Measurements from ENCODE around the gene PXK. TPM values are rescaled to one million over a fixed set of nuclear protein-coding genes. Genes with fewer than 3 reads are reported as not detected.
A peak's percentile ranks its signal among the peaks of the same experiment; 100 is the strongest.
"Not testable (repeated sequence)": the region's sequence is repeated elsewhere in the genome, so short reads cannot be mapped to it uniquely, and the experiment has no call there.

Gene PXK
- total and polyA plus RNA-seq, 4 donors: 6.8 to 32.6 (median 16.4) TPM

DNA sequence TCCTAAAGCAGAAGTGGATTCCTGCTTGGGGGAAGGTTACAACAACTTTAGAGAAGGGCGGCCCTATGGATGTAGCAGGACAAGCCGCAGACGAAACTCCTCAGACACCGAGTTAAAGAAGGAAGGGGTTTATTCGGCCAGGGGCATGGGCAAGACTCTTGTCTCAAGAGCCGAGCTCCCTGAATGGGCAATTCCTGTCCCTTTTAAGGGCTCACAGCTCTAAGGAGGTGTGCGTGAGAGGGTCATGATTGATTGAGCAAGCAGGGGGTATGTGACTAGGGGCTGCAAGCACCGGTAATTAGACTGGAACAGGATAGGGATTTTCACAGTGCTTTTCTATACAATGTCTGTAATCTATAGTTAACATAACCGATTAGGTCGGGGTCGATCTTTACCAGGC, 101.8 kb downstream of the PXK start:
- no peaks in the 10 kb centered on the region for H3K4me1 ChIP-seq (ENCODE audit: control insufficient read depth in 1 of 2, insufficient read depth in 2 of 2, low read length in 2 of 2)
- DNase-seq (no peak), ATAC-seq (ENCODE audit: low FRiP score) (no peak)
- H3K27ac ChIP-seq (ENCODE audit: low read depth in 1 of 2, low read length in 2 of 2): peak overlapping the region in 1 of 2 donors; percentile 56
- H3K27me3 ChIP-seq (ENCODE audit: control insufficient read depth in 1 of 2, insufficient read depth in 2 of 2, low read length in 1 of 2): no peaks in the 10 kb centered on the region
- H3K4me3 ChIP-seq (ENCODE audit: low read length in 2 of 2): no peak overlapping the region
- intact Hi-C loops (cut with DNase I): loop anchor here (5.0 to 10.0 kb wide), 2 partner anchors 58 to 100 kb away; partner anchors contain the start of genes KCTD6 (in 2 of the 2) and ACOX2 (in 1 of the 2)
- no peaks in the 10 kb centered on the region for H3K9me3 ChIP-seq (ENCODE audit: control insufficient read depth, low read length)
- 86 to 91% methylated on average over 11 of the region's 11 CpGs for WGBS, 2 donors
- H3K36me3 ChIP-seq (ENCODE audit: control insufficient read depth in 1 of 2, insufficient read depth in 2 of 2, low read length in 1 of 2): peaks cover 3% of the 10 kb centered on the region in 2 donors

DNA sequence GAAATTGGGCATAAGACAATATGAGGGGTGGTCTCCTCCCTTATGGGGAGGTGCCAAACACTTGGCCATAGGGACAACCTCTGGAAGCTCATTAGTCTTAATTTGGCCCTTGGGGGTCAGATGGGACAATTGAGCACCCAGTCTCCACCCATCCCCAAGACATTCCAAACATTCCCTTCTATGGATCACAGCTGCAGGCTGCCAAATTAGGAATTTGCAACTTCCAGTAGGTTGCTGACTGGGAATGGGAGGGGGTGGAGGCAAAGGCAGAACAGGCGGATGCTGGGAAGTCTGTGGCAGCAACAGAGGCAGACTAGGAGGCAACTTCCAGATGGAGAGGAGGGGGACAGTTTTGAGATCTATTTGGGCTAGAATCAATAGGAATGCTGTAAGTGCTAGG, 102.3 kb downstream of the PXK start:
- no peak for ATAC-seq (ENCODE audit: low FRiP score)
- Histone ChIP-seq H3K27me3 (ENCODE audit: control insufficient read depth in 1 of 2, insufficient read depth in 2 of 2, low read length in 1 of 2) (no peaks in the 10 kb centered on the region), H3K4me1 (ENCODE audit: control insufficient read depth in 1 of 2, insufficient read depth in 2 of 2, low read length in 2 of 2) (no peaks in the 10 kb centered on the region), H3K27ac (ENCODE audit: low read depth in 1 of 2, low read length in 2 of 2) (no peak overlapping the region), H3K36me3 (ENCODE audit: control insufficient read depth in 1 of 2, insufficient read depth in 2 of 2, low read length in 1 of 2) (peaks cover 0 to 3% of the 10 kb centered on the region in 2 donors), H3K9me3 (ENCODE audit: control insufficient read depth, low read length) (no peaks in the 10 kb centered on the region), H3K4me3 (ENCODE audit: low read length in 2 of 2) (no peak overlapping the region)
- 43% methylated on average over 1 of the region's 1 CpG for WGBS, 2 donors
- DNase-seq: peak in 1 of 2 donors; percentile 57
- intact Hi-C loops (cut with DNase I): loop anchor here (5.0 to 10.0 kb wide), 2 partner anchors 57 to 100 kb away; partner anchors contain the start of genes KCTD6 (in 2 of the 2) and ACOX2 (in 1 of the 2)

DNA sequence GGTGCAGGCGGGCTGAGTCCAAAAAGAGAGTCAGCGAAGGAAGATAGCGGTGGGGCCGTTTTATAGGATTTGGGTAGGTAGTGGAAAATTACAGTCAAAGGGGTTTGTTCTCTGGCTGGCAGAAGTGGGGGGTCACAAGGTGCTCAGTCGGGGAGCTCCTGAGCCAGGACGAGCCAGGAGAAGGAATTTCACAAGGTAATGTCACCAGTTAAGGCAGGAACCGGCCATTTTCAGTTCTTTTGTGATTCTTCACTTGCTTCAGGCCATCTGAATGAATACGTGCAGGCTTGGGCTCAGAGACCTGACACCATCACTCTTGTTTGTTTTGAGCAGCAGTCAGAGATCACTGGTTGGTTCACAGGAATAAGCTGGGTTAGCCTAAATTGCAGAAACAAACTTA, 104.6 kb downstream of the PXK start:
- H3K36me3 ChIP-seq (ENCODE audit: control insufficient read depth in 1 of 2, insufficient read depth in 2 of 2, low read length in 1 of 2); H3K4me3 ChIP-seq (ENCODE audit: low read length in 2 of 2); H3K27me3 ChIP-seq (ENCODE audit: control insufficient read depth in 1 of 2, insufficient read depth in 2 of 2, low read length in 1 of 2); DNase-seq; ATAC-seq (ENCODE audit: low FRiP score); H3K4me1 ChIP-seq (ENCODE audit: control insufficient read depth in 1 of 2, insufficient read depth in 2 of 2, low read length in 2 of 2); H3K27ac ChIP-seq (ENCODE audit: low read depth in 1 of 2, low read length in 2 of 2); H3K9me3 ChIP-seq (ENCODE audit: control insufficient read depth, low read length): not testable (repeated sequence)
- intact Hi-C loops (cut with DNase I): loop anchor here in 1 of 2 donors (10.0 kb wide), 1 partner anchor 98 kb away; the partner anchor contains the start of gene ACOX2
- 73 to 75% methylated on average over 8 of the region's 8 CpGs for WGBS, 2 donors

DNA sequence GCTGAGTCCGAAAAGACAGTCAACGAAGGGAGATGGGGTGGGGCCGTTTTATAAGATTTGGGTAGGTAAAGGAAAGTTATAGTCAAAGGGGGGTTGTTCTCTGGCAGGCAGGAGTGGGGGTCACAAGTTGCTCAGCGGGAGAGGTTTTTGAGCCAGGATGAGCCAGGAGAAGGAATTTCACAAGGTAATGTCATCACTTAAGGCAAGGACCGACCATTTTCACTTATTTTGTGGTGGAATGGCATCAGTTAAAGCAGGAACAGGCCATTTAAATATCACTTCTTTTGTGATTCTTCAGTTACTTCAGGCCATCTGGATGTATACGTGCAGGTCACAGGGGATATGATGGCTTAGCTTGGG, 108.3 kb downstream of the PXK start:
- H3K4me3 ChIP-seq (ENCODE audit: low read length in 2 of 2); intact Hi-C loops (cut with DNase I); H3K4me1 ChIP-seq (ENCODE audit: control insufficient read depth in 1 of 2, insufficient read depth in 2 of 2, low read length in 2 of 2); DNase-seq; H3K36me3 ChIP-seq (ENCODE audit: control insufficient read depth in 1 of 2, insufficient read depth in 2 of 2, low read length in 1 of 2); H3K27me3 ChIP-seq (ENCODE audit: control insufficient read depth in 1 of 2, insufficient read depth in 2 of 2, low read length in 1 of 2); H3K9me3 ChIP-seq (ENCODE audit: control insufficient read depth, low read length); ATAC-seq (ENCODE audit: low FRiP score); H3K27ac ChIP-seq (ENCODE audit: low read depth in 1 of 2, low read length in 2 of 2): not testable (repeated sequence)
- 77 to 86% methylated on average over 6 of the region's 6 CpGs for WGBS, 2 donors

DNA sequence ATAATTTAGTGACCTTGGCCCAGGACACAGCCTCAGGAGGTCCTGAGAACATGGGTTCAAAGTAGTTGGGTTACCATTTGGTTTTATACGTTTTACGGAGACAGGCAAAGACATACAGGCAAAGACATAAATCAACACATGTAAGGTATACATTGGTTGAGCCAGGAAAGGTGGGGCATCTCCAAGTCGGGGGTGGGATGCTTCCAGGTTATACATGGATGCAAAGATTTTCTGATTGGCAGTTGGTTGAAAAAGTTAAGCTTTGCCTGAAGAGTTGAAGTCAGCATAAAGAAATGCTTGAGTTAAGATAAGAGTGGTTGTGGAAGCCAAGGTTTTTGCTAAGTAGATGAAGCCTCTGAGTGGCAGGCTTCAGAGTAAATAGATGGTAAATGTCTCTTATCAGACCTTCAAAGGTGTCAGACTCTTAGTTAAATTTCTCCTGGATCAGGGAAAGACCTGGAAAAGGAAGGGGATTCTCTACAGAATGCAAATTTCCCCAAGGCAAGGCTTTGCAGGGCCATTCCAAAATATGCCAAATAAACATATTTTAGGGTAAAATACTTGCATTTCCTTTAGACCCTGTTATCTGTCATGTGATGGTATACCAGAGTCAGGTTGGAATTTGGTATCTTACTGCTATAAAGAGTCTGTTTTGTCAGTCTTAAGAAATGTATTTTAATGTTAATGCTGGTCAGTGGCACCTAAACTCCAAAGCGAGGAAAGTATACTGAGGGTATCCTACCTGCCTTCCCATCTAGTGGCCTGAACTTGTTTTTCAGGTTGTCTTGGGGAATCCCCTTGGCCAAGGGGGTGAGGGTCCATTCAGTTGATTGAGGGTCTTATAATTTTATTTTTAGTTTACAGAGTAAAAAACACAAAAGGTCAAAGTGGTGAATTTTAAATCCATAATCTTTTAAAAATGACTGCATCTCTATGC, 109.1 kb downstream of the PXK start:
- DNase-seq: no peak
- H3K9me3 ChIP-seq (ENCODE audit: control insufficient read depth, low read length): no peaks in the 10 kb centered on the region
- no peaks in the 10 kb centered on the region for H3K4me1 ChIP-seq (ENCODE audit: control insufficient read depth in 1 of 2, insufficient read depth in 2 of 2, low read length in 2 of 2)
- H3K27me3 ChIP-seq (ENCODE audit: control insufficient read depth in 1 of 2, insufficient read depth in 2 of 2, low read length in 1 of 2): no peaks in the 10 kb centered on the region
- no peaks in the 10 kb centered on the region for H3K36me3 ChIP-seq (ENCODE audit: control insufficient read depth in 1 of 2, insufficient read depth in 2 of 2, low read length in 1 of 2)
- no peak overlapping the region for H3K27ac ChIP-seq (ENCODE audit: low read depth in 1 of 2, low read length in 2 of 2)
- ATAC-seq (ENCODE audit: low FRiP score): no peak
- WGBS, 2 donors: 64 to 67% methylated on average over 4 of the region's 4 CpGs
- H3K4me3 ChIP-seq (ENCODE audit: low read length in 2 of 2): no peak overlapping the region
- intact Hi-C loops (cut with DNase I): no loop called here

DNA sequence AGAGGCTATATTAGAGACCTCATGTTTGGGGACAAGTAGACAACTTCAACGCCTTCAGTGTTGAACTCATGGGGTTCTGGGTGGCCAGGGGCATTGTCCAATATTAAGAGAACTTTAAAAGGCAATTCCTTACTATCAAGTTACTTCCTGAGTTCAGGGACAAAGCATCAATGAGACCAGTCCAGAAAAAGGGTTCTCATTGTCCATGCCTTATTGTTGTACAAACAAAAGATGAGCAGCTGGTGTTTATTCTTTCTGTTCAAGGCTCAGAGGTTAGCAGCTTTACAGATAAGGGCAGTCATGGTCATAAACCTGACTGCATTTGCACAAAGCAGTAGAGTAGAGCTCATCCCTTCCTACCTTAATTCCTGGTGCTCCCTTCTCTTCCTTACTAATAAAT, 119.5 kb downstream of the PXK start:
- intact Hi-C loops (cut with DNase I): no loop called here
- ATAC-seq (ENCODE audit: low FRiP score) (no peak), DNase-seq (no peak)
- peaks cover 4% of the 10 kb centered on the region for H3K9me3 ChIP-seq (ENCODE audit: control insufficient read depth, low read length)
- no peaks in the 10 kb centered on the region for H3K4me1 ChIP-seq (ENCODE audit: control insufficient read depth in 1 of 2, insufficient read depth in 2 of 2, low read length in 2 of 2)
- H3K36me3 ChIP-seq (ENCODE audit: control insufficient read depth in 1 of 2, insufficient read depth in 2 of 2, low read length in 1 of 2): no peaks in the 10 kb centered on the region
- H3K27ac ChIP-seq (ENCODE audit: low read depth in 1 of 2, low read length in 2 of 2): no peak overlapping the region
- H3K27me3 ChIP-seq (ENCODE audit: control insufficient read depth in 1 of 2, insufficient read depth in 2 of 2, low read length in 1 of 2): no peaks in the 10 kb centered on the region
- no peak overlapping the region for H3K4me3 ChIP-seq (ENCODE audit: low read length in 2 of 2)
- 66% methylated on average over 1 of the region's 1 CpG for WGBS, 2 donors

DNA sequence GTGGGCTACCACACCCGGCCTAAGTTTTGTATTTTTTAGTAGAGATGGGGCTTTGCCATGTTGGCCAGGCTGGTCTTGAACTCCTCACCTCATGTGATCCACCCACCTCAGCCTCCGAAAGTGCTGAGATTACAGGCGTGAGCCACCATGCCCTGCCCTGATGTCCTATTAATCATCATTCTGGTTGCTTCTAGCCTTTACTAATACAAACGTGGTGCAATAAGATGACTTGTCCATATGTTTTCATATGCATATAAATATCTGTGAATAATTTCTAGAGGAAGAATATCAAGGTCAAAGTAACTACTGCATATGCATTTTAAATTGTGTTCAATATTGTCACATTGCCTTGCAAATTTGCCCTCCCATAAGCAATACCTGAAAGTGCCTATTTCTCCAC, 126.5 kb downstream of the PXK start:
- 78 to 79% methylated on average over 4 of the region's 4 CpGs for WGBS, 2 donors
- H3K27me3 ChIP-seq (ENCODE audit: control insufficient read depth in 1 of 2, insufficient read depth in 2 of 2, low read length in 1 of 2): no peaks in the 10 kb centered on the region
- H3K4me3 ChIP-seq (ENCODE audit: low read length in 2 of 2): no peak overlapping the region
- no peaks in the 10 kb centered on the region for H3K9me3 ChIP-seq (ENCODE audit: control insufficient read depth, low read length)
- ATAC-seq (ENCODE audit: low FRiP score): no peak
- no peaks in the 10 kb centered on the region for H3K36me3 ChIP-seq (ENCODE audit: control insufficient read depth in 1 of 2, insufficient read depth in 2 of 2, low read length in 1 of 2)
- intact Hi-C loops (cut with DNase I): no loop called here
- no peak overlapping the region for H3K27ac ChIP-seq (ENCODE audit: low read depth in 1 of 2, low read length in 2 of 2)
- no peaks in the 10 kb centered on the region for H3K4me1 ChIP-seq (ENCODE audit: control insufficient read depth in 1 of 2, insufficient read depth in 2 of 2, low read length in 2 of 2)
- no peak for DNase-seq

DNA sequence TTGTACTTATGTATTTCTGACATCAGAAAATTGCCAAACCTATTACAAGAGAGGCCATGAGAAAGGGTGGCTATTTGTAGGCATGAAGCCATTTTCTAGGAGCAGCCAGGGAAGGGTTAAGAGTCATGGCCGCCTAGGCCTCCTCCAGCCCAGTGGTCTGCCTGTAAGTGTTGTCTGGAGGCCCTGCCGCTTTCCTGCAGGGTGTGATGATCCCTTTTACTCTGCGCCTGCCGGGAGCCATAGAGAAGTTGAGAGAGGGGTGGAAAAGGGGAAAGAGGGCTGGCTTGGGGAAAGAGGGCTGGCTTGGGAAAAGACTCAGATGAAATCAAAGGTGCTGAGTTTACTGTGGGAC, 130.1 kb downstream of the PXK start:
- intact Hi-C loops (cut with DNase I): loop anchor here in 1 of 2 donors (2.0 to 5.0 kb wide), 2 partner anchors 28 to 69 kb away; no protein-coding TSS in a partner anchor
- no peak overlapping the region for H3K4me3 ChIP-seq (ENCODE audit: low read length in 2 of 2)
- WGBS, 2 donors: 58 to 63% methylated on average over 4 of the region's 4 CpGs

More for the DNA sequence above, 130.1 kb downstream of the PXK start:
- DNase-seq (no peak), ATAC-seq (ENCODE audit: low FRiP score) (peak; percentile 30)
- H3K27me3 ChIP-seq (ENCODE audit: control insufficient read depth in 1 of 2, insufficient read depth in 2 of 2, low read length in 1 of 2): no peaks in the 10 kb centered on the region
- no peak overlapping the region for H3K27ac ChIP-seq (ENCODE audit: low read depth in 1 of 2, low read length in 2 of 2)
- H3K36me3 ChIP-seq (ENCODE audit: control insufficient read depth in 1 of 2, insufficient read depth in 2 of 2, low read length in 1 of 2): no peaks in the 10 kb centered on the region
- H3K4me1 ChIP-seq (ENCODE audit: control insufficient read depth in 1 of 2, insufficient read depth in 2 of 2, low read length in 2 of 2): no peaks in the 10 kb centered on the region
- H3K9me3 ChIP-seq (ENCODE audit: control insufficient read depth, low read length): no peaks in the 10 kb centered on the region
